Hepatocyte (in vitro differentiated cells): ENCODE results near the gene FOXK1. TPM values are rescaled to one million over a fixed set of nuclear protein-coding genes. Genes with fewer than 3 reads are reported as not detected.

Experiments
- DNase-seq: peaks from one replicate; pipeline ENCODE4 v3.0.0-alpha.2; 2016; ENCODE audit warnings: low spot score
- H2AFZ ChIP-seq: fragments of 200-600 bp; sonication (generic); 2 replicates; pipeline ENCODE4 v1.6.0; 2016; ENCODE audit warnings: antibody characterized with exemption, mild to moderate bottlenecking
- H3K27ac ChIP-seq: fragments of 200-600 bp; sonication (generic); 2 replicates; pipeline ENCODE4 v1.5.1; 2016; ENCODE audit warnings: mild to moderate bottlenecking
- H3K27me3 ChIP-seq: fragments of 200-600 bp; sonication (generic); 2 replicates; pipeline ENCODE4 v1.6.1; 2016
- H3K36me3 ChIP-seq: fragments of 200-600 bp; sonication (generic); replicated peaks from 2 replicates; pipeline ENCODE4 v1.5.1; 2016; ENCODE audit warnings: low read depth; ENCODE audit not compliant: insufficient read depth
- H3K4me1 ChIP-seq: fragments of 200-600 bp; sonication (generic); 2 replicates; pipeline ENCODE4 v1.5.1; 2016; ENCODE audit warnings: mild to moderate bottlenecking, moderate library complexity; ENCODE audit not compliant: insufficient read depth
- H3K4me2 ChIP-seq: fragments of 200-600 bp; sonication (generic); 2 replicates; pipeline ENCODE4 v1.6.0; 2016
- H3K4me3 ChIP-seq: fragments of 200-600 bp; sonication (generic); 2 replicates; pipeline ENCODE4 v1.5.1; 2016; ENCODE audit warnings: mild to moderate bottlenecking
- H3K79me2 ChIP-seq: fragments of 200-600 bp; sonication (generic); 2 replicates; pipeline ENCODE4 v1.6.0; 2017; ENCODE audit warnings: mild to moderate bottlenecking
- H3K9me2 ChIP-seq: fragments of 200-600 bp; sonication (generic); replicated peaks from 2 replicates; pipeline ENCODE4 v1.6.0; 2017; ENCODE audit warnings: mild to moderate bottlenecking; ENCODE audit not compliant: insufficient read depth
- H3K9me3 ChIP-seq: fragments of 200-600 bp; sonication (generic); 2 replicates; pipeline ENCODE4 v1.5.1; 2016; ENCODE audit warnings: low read depth, mild to moderate bottlenecking
- H4K20me1 ChIP-seq: fragments of 200-600 bp; sonication (generic); 2 replicates; pipeline ENCODE4 v1.6.0; 2016; ENCODE audit warnings: mild to moderate bottlenecking; ENCODE audit not compliant: insufficient read depth, poor library complexity, severe bottlenecking
- CTCF ChIP-seq: fragments of 200-600 bp; sonication (generic); IDR thresholded peaks from 2 replicates; pipeline ENCODE4 v1.5.1; 2016; ENCODE audit warnings: antibody characterized with exemption, mild to moderate bottlenecking; ENCODE audit not compliant: poor library complexity
- EZH2 ChIP-seq: fragments of 200-600 bp; sonication (generic); IDR thresholded peaks from 2 replicates; pipeline ENCODE4 v1.6.1; 2016; ENCODE audit warnings: antibody characterized with exemption, mild to moderate bottlenecking, borderline replicate concordance
- EZH2phosphoT487 ChIP-seq: fragments of 200-600 bp; sonication (generic); IDR thresholded peaks from one replicate; pipeline ENCODE4 v1.6.1; 2018; ENCODE audit warnings: antibody characterized with exemption, mild to moderate bottlenecking, low read depth, moderate library complexity; ENCODE audit not compliant: unreplicated experiment, severe bottlenecking
- WGBS: methylation state at CpG from one replicate; pipeline ENCODE4 v1.1.6; 2016; ENCODE audit warnings: low lambda C conversion rate; ENCODE audit errors: missing lambda C conversion rate; 5-methylcytosine and 5-hydroxymethylcytosine counted together
- polyA plus RNA-seq: library from polyadenylated mRNA; unstranded; fragments of >200 nt; fragmentation: Nextera tagmentation; extraction: Ambion mirVana; gene quantifications from 2 replicates; pipeline ENCODE4 v1.2.1, GENCODE V29; 2016
- total RNA-seq: library from RNA; depleted of rRNA; stranded (reverse); fragments of >200 nt; gene quantifications from 2 replicates; pipeline ENCODE4 v1.2.3, GENCODE V29; 2014

FOXK1 gene
- total and polyA plus RNA-seq, 2 experiments from 2014 or later: 8.3 to 17.8 TPM

- Histone ChIP-seq H3K27me3 (no peaks in the 10 kb centered on the region), H3K4me2 (no peak overlapping the region), H3K27ac (no peak overlapping the region), H3K36me3 (no peaks in the 10 kb centered on the region), H2AFZ (no peak overlapping the region), H3K9me3 (no peaks in the 10 kb centered on the region), H4K20me1 (no peaks in the 10 kb centered on the region), H3K79me2 (no peaks in the 10 kb centered on the region), H3K4me3 (no peak overlapping the region), H3K9me2 (no peaks in the 10 kb centered on the region), H3K4me1 (no peaks in the 10 kb centered on the region)
- no peak for TF ChIP-seq EZH2
- TF ChIP-seq EZH2phosphoT487: no peak
- no peak for TF ChIP-seq CTCF
- no peak for DNase-seq
- WGBS: 96% methylated on average over 13 of the region's 14 CpGs
These were observed 133.0 kb downstream of the FOXK1 start for GRCh38 chr7:4815121-4815520.

- no peak for TF ChIP-seq EZH2phosphoT487
- no peak for TF ChIP-seq CTCF
- no peak for TF ChIP-seq EZH2
- H4K20me1 ChIP-seq: no peaks in the 10 kb centered on the region
- H3K4me3 ChIP-seq: no peak overlapping the region
- no peaks in the 10 kb centered on the region for H3K27me3 ChIP-seq
- no peak overlapping the region for H3K27ac ChIP-seq
- no peaks in the 10 kb centered on the region for H3K9me3 ChIP-seq
- H3K4me2 ChIP-seq: no peak overlapping the region
- H3K9me2 ChIP-seq: no peaks in the 10 kb centered on the region
- no peaks in the 10 kb centered on the region for H3K79me2 ChIP-seq
- H3K36me3 ChIP-seq: no peaks in the 10 kb centered on the region
- H2AFZ ChIP-seq: no peak overlapping the region
- 94% methylated on average over 31 of the region's 38 CpGs for WGBS
- no peak for DNase-seq
- no peaks in the 10 kb centered on the region for H3K4me1 ChIP-seq
These were observed 133.7 kb downstream of the FOXK1 start for GRCh38 chr7:4815609-4816418.

- Histone ChIP-seq H4K20me1 (no peaks in the 10 kb centered on the region), H3K9me3 (no peaks in the 10 kb centered on the region), H3K4me2 (no peak overlapping the region), H3K27ac (no peak overlapping the region), H3K27me3 (no peaks in the 10 kb centered on the region), H2AFZ (no peak overlapping the region), H3K4me3 (no peak overlapping the region), H3K79me2 (no peaks in the 10 kb centered on the region), H3K4me1 (no peaks in the 10 kb centered on the region), H3K9me2 (no peaks in the 10 kb centered on the region), H3K36me3 (no peaks in the 10 kb centered on the region)
- no peak for TF ChIP-seq CTCF
- DNase-seq: no peak
- WGBS: 93% methylated on average over 25 of the region's 26 CpGs
These were observed 134.5 kb downstream of the FOXK1 start for GRCh38 chr7:4816419-4817080.
